Measurements from ENCODE around the gene SEL1L2. TPM values are rescaled to one million over a fixed set of nuclear protein-coding genes. Genes with fewer than 3 reads are reported as not detected.

Gene SEL1L2, protein sequence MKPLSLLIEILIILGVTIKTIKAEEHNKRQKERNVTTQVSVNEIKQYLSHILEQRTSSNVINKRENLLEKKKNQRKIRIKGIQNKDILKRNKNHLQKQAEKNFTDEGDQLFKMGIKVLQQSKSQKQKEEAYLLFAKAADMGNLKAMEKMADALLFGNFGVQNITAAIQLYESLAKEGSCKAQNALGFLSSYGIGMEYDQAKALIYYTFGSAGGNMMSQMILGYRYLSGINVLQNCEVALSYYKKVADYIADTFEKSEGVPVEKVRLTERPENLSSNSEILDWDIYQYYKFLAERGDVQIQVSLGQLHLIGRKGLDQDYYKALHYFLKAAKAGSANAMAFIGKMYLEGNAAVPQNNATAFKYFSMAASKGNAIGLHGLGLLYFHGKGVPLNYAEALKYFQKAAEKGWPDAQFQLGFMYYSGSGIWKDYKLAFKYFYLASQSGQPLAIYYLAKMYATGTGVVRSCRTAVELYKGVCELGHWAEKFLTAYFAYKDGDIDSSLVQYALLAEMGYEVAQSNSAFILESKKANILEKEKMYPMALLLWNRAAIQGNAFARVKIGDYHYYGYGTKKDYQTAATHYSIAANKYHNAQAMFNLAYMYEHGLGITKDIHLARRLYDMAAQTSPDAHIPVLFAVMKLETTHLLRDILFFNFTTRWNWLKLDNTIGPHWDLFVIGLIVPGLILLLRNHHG
- total RNA-seq = not detected
- polyA plus RNA-seq = not detected

DNA sequence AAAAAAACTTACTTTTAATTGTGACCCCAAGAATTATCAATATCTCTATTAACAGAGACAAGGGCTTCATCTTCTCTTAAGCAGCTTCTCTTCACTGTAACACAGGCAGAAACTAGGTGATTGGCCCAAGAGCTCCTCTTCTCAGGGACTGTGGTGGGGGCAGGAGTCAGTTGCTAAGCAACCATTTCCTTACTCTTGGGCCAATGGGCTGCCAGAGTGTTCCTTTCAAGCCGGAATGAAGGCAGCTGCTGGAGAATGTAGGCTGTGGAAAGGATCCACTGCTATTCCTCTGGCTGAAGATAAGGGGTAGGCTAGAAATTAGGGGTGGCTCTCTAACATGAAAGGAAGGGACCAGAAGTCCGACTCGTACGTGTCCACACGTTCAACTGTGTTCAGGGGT, at the start of gene SEL1L2:
Gene SEL1L2, minus strand, starts transcription at position 150 of the 400 bp plus-strand sequence. Its CDS starts 80 bp downstream, at position 70.
- Histone ChIP-seq H3K9me3 (ENCODE audit: control insufficient read depth in 1 of 2, low read length in 2 of 2) (no peaks in the 10 kb centered on the region), H3K27ac (ENCODE audit: low read depth, low read length) (no peak within 1 kb of the TSS), H3K4me3 (ENCODE audit: low read length in 2 of 2) (no peak within 1 kb of the TSS), H3K36me3 (ENCODE audit: insufficient read depth, low read length) (no peaks in the 10 kb centered on the region), H3K27me3 (ENCODE audit: insufficient read depth, low read length) (no peaks in the 10 kb centered on the region), H3K4me1 (ENCODE audit: insufficient read depth, low read length) (no peaks in the 10 kb centered on the region)
- intact Hi-C loops (cut with micrococcal nuclease) = no loop called here
- no peak within 1 kb of the TSS for H3K27ac Mint-ChIP-seq
- POLR2A ChIA-PET (ENCODE audit: partially characterized antibody) = no interaction called here
- CTCF ChIA-PET (ENCODE audit: partially characterized antibody) = no interaction called here
- no peak for DNase-seq
- H3K36me3 Mint-ChIP-seq = peaks cover 0 to 6% of the 10 kb centered on the region in 2 donors
- H3K27me3 Mint-ChIP-seq = no peaks in the 10 kb centered on the region
- H3K4me3 Mint-ChIP-seq = no peak within 1 kb of the TSS
- no peaks in the 10 kb centered on the region for H3K4me1 Mint-ChIP-seq
- H3K9me3 Mint-ChIP-seq = peaks cover 0 to 30% (median 18%) of the 10 kb centered on the region in 8 donors

DNA sequence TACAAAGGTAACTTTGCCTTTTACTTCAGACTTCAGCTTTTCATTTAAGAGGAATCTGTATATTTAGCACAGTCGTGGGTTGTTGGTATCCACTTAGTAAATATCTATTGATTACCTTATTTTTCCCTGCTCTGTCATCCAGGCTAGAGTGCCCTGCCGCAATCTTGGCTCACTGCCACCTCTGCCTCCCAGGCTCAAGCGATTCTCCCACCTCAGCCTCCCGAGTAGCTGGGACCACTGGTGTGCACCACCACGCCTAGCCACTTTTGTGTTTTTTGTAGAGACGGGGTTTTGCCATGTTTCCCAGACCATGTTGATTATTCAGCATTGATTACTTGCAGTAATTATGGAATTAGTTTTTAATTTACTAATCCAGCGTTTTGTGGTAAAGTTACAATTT, 46.2 kb upstream of the SEL1L2 start:
- Mint-ChIP-seq H3K27ac (no peak overlapping the region), H3K36me3 (no peaks in the 10 kb centered on the region), H3K27me3 (no peaks in the 10 kb centered on the region), H3K4me3 (no peak overlapping the region), H3K4me1 (no peaks in the 10 kb centered on the region), H3K9me3 (peaks cover 0 to 5% (median 0%) of the 10 kb centered on the region in 8 donors)
- intact Hi-C loops (cut with micrococcal nuclease) = no loop called here
- DNase-seq = no peak
- H3K9me3 ChIP-seq (ENCODE audit: control insufficient read depth in 1 of 2, low read length in 2 of 2) = no peaks in the 10 kb centered on the region
- CTCF ChIA-PET (ENCODE audit: partially characterized antibody) = no interaction called here
- POLR2A ChIA-PET (ENCODE audit: partially characterized antibody) = no interaction called here
- no peak overlapping the region for H3K4me3 ChIP-seq (ENCODE audit: low read length in 2 of 2)
- no peaks in the 10 kb centered on the region for H3K4me1 ChIP-seq (ENCODE audit: insufficient read depth, low read length)
- H3K36me3 ChIP-seq (ENCODE audit: insufficient read depth, low read length) = no peaks in the 10 kb centered on the region
- no peaks in the 10 kb centered on the region for H3K27me3 ChIP-seq (ENCODE audit: insufficient read depth, low read length)
- H3K27ac ChIP-seq (ENCODE audit: low read depth, low read length) = no peak overlapping the region

DNA sequence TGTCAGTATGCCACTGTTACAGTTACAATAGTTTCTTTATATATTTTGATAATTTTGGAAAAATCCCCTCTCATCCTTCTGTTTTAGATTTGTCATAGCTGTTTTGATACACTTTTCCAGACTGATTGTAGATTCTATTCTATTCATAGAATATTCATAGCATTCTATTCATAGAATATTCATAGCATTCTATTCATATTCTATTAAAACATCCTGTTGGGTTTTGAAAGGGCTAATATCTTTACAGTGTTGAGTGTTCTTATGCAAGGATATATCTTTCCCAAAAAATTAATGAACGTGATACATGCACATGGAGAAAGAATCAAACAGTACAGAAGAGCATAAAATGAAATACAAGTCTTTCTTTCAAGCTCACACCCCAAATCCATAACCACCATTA, 42.9 kb upstream of the SEL1L2 start:
- Histone ChIP-seq H3K4me1 (ENCODE audit: insufficient read depth, low read length) (no peaks in the 10 kb centered on the region), H3K36me3 (ENCODE audit: insufficient read depth, low read length) (no peaks in the 10 kb centered on the region), H3K27ac (ENCODE audit: low read depth, low read length) (no peak overlapping the region), H3K4me3 (ENCODE audit: low read length in 2 of 2) (no peak overlapping the region), H3K9me3 (ENCODE audit: control insufficient read depth in 1 of 2, low read length in 2 of 2) (no peaks in the 10 kb centered on the region), H3K27me3 (ENCODE audit: insufficient read depth, low read length) (no peaks in the 10 kb centered on the region)
- intact Hi-C loops (cut with micrococcal nuclease) = no loop called here
- H3K4me1 Mint-ChIP-seq = no peaks in the 10 kb centered on the region
- H3K9me3 Mint-ChIP-seq = peaks cover 0 to 5% (median 0%) of the 10 kb centered on the region in 8 donors
- H3K4me3 Mint-ChIP-seq = no peak overlapping the region
- H3K36me3 Mint-ChIP-seq = no peaks in the 10 kb centered on the region
- no peak overlapping the region for H3K27ac Mint-ChIP-seq
- CTCF ChIA-PET (ENCODE audit: partially characterized antibody) = no interaction called here
- POLR2A ChIA-PET (ENCODE audit: partially characterized antibody) = no interaction called here
- no peak for DNase-seq
- no peaks in the 10 kb centered on the region for H3K27me3 Mint-ChIP-seq

DNA sequence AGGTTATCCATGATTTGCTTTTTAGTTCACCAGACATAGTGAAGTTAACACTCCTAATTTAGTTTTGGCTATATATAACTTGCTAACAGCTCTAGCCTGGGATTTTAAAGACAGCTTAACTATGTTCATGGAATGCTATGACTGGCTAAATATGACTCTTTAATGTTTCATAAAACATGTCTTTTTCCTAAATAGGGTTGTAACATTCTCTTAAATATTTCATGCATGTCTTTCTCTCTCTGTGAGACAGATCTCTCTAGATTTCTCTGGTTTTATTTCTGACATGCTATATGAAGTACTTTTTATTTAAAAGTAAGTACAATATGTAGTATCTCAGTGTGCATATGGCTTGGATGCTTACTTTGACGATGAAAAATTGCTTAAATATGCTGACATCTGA, 40.6 kb upstream of the SEL1L2 start:
- CTCF ChIA-PET (ENCODE audit: partially characterized antibody) = no interaction called here
- H3K9me3 Mint-ChIP-seq = peaks cover 0 to 7% (median under 1%) of the 10 kb centered on the region in 8 donors
- no peaks in the 10 kb centered on the region for H3K4me1 Mint-ChIP-seq
- H3K27me3 Mint-ChIP-seq = no peaks in the 10 kb centered on the region
- no peak overlapping the region for H3K4me3 ChIP-seq (ENCODE audit: low read length in 2 of 2)
- H3K4me1 ChIP-seq (ENCODE audit: insufficient read depth, low read length) = no peaks in the 10 kb centered on the region
- no peaks in the 10 kb centered on the region for H3K36me3 Mint-ChIP-seq
- no peaks in the 10 kb centered on the region for H3K36me3 ChIP-seq (ENCODE audit: insufficient read depth, low read length)
- H3K27ac Mint-ChIP-seq = no peak overlapping the region
- H3K27me3 ChIP-seq (ENCODE audit: insufficient read depth, low read length) = no peaks in the 10 kb centered on the region
- POLR2A ChIA-PET (ENCODE audit: partially characterized antibody) = no interaction called here
- H3K9me3 ChIP-seq (ENCODE audit: control insufficient read depth in 1 of 2, low read length in 2 of 2) = no peaks in the 10 kb centered on the region
- no peak overlapping the region for H3K27ac ChIP-seq (ENCODE audit: low read depth, low read length)
- no peak overlapping the region for H3K4me3 Mint-ChIP-seq
- DNase-seq = no peak
- intact Hi-C loops (cut with micrococcal nuclease) = no loop called here

GRCh38 chr20:14012671-14013070, 22.3 kb upstream of the SEL1L2 start:
- no peak overlapping the region for H3K27ac ChIP-seq (ENCODE audit: low read depth, low read length)
- DNase-seq = no peak
- no peaks in the 10 kb centered on the region for H3K27me3 ChIP-seq (ENCODE audit: insufficient read depth, low read length)
- no peak overlapping the region for H3K4me3 ChIP-seq (ENCODE audit: low read length in 2 of 2)
- intact Hi-C loops (cut with micrococcal nuclease) = no loop called here
- H3K9me3 ChIP-seq (ENCODE audit: control insufficient read depth in 1 of 2, low read length in 2 of 2) = no peaks in the 10 kb centered on the region
- H3K36me3 ChIP-seq (ENCODE audit: insufficient read depth, low read length) = no peaks in the 10 kb centered on the region
- H3K4me1 Mint-ChIP-seq = no peaks in the 10 kb centered on the region
- H3K4me3 Mint-ChIP-seq = no peak overlapping the region
- H3K27me3 Mint-ChIP-seq = no peaks in the 10 kb centered on the region
- H3K36me3 Mint-ChIP-seq = no peaks in the 10 kb centered on the region
- ChIA-PET CTCF (ENCODE audit: partially characterized antibody) (no interaction called here), POLR2A (ENCODE audit: partially characterized antibody) (no interaction called here)
- no peaks in the 10 kb centered on the region for H3K4me1 ChIP-seq (ENCODE audit: insufficient read depth, low read length)
- no peak overlapping the region for H3K27ac Mint-ChIP-seq
- peaks cover 0 to 18% (median 8%) of the 10 kb centered on the region in 8 donors for H3K9me3 Mint-ChIP-seq

DNA sequence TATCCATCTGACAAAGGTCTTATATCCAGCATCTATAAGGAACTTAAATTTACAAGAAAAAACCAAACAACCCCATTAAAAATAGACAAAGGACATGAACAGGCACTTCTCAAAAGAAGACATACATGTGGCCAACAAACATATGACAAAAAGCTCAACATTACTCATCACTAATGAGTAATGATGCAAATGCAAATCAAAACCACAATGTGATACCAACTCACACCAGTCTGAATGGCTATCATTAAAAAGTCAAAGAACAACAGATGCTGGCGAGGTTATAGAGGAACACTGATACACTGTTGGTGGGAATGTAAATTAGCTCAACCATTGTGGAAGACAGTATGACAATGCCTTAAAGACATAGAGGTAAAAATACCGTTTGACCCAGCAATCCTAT, 18.8 kb upstream of the SEL1L2 start:
- Histone ChIP-seq H3K4me3 (ENCODE audit: low read length in 2 of 2) (no peak overlapping the region), H3K36me3 (ENCODE audit: insufficient read depth, low read length) (no peaks in the 10 kb centered on the region), H3K4me1 (ENCODE audit: insufficient read depth, low read length) (no peaks in the 10 kb centered on the region), H3K27ac (ENCODE audit: low read depth, low read length) (no peak overlapping the region), H3K9me3 (ENCODE audit: control insufficient read depth in 1 of 2, low read length in 2 of 2) (no peaks in the 10 kb centered on the region), H3K27me3 (ENCODE audit: insufficient read depth, low read length) (no peaks in the 10 kb centered on the region)
- no peak overlapping the region for H3K4me3 Mint-ChIP-seq
- intact Hi-C loops (cut with micrococcal nuclease) = no loop called here
- no peaks in the 10 kb centered on the region for H3K36me3 Mint-ChIP-seq
- ChIA-PET CTCF (ENCODE audit: partially characterized antibody) (no interaction called here), POLR2A (ENCODE audit: partially characterized antibody) (no interaction called here)
- no peaks in the 10 kb centered on the region for H3K27me3 Mint-ChIP-seq
- H3K4me1 Mint-ChIP-seq = no peaks in the 10 kb centered on the region
- DNase-seq = no peak
- no peak overlapping the region for H3K27ac Mint-ChIP-seq
- peaks cover 0 to 9% (median 6%) of the 10 kb centered on the region in 8 donors for H3K9me3 Mint-ChIP-seq

- DNase-seq = no peak
- H3K4me3 ChIP-seq (ENCODE audit: low read length in 2 of 2) = no peak overlapping the region
- H3K27me3 ChIP-seq (ENCODE audit: insufficient read depth, low read length) = no peaks in the 10 kb centered on the region
- H3K36me3 ChIP-seq (ENCODE audit: insufficient read depth, low read length) = no peaks in the 10 kb centered on the region
- ChIA-PET CTCF (ENCODE audit: partially characterized antibody) (no interaction called here), POLR2A (ENCODE audit: partially characterized antibody) (no interaction called here)
- Mint-ChIP-seq H3K4me3 (no peak overlapping the region), H3K36me3 (no peaks in the 10 kb centered on the region), H3K27me3 (no peaks in the 10 kb centered on the region), H3K9me3 (peaks cover 0 to 5% (median 3%) of the 10 kb centered on the region in 8 donors), H3K27ac (no peak overlapping the region), H3K4me1 (no peaks in the 10 kb centered on the region)
- no peaks in the 10 kb centered on the region for H3K4me1 ChIP-seq (ENCODE audit: insufficient read depth, low read length)
- intact Hi-C loops (cut with micrococcal nuclease) = no loop called here
- H3K27ac ChIP-seq (ENCODE audit: low read depth, low read length) = no peak overlapping the region
- H3K9me3 ChIP-seq (ENCODE audit: control insufficient read depth in 1 of 2, low read length in 2 of 2) = no peaks in the 10 kb centered on the region
These were observed 15.6 kb upstream of the SEL1L2 start for GRCh38 chr20:14005996-14006395.

All from CD4-positive, alpha-beta memory T cell (primary cell).